Pancreas (tissue), 10 donors: ENCODE measurements around the gene TMEM184A. TPM values are rescaled to one million over a fixed set of nuclear protein-coding genes. Genes with fewer than 3 reads are reported as not detected.

Source experiments
- ATAC-seq, 4 donors: fragments of 200-7000 bp; cut with Tn5 transposase; one replicate each; pipeline versions ENCODE4 v1.8.0 to v1.9.1; 2020; ENCODE audit warnings: mild to moderate bottlenecking in 4 of 4, moderate library complexity in 4 of 4
- DNase-seq, 6 donors: peaks; one replicate each; pipeline ENCODE4 v3.0.0-alpha.2; 2020
- FAIRE-seq: peaks from 2 replicates; lab custom pipeline; 2012; peaks lifted over from hg19 to GRCh38; lab: Jason Lieb, UNC
- H3K27ac ChIP-seq, 4 donors: fragments of 200-600 bp; sonication (generic); 1 replicate in 3 of 4; 2 replicates in 1 of 4; pipeline versions ENCODE4 v1.5.0 to v1.8.0; 2020
- H3K27me3 ChIP-seq, 4 donors: fragments of 200-600 bp; one replicate each; pipeline ENCODE4 v1.8.0; 2021
- H3K36me3 ChIP-seq, 3 donors: fragments of 200-600 bp; sonication (generic) in 1 of 3; one replicate each; pipeline versions ENCODE4 v1.5.0 to v1.8.0; 2020 to 2021
- H3K4me1 ChIP-seq, 3 donors: fragments of 200-600 bp; one replicate each; pipeline ENCODE4 v1.8.0; 2021
- H3K4me3 ChIP-seq, 4 donors: fragments of 200-600 bp; sonication (generic) in 2 of 4; one replicate each; pipeline versions ENCODE4 v1.5.0 to v1.8.0; 2020 to 2021
- H3K9me3 ChIP-seq, 4 donors: fragments of 200-600 bp; one replicate each; pipeline ENCODE4 v1.8.0; 2021
- WGBS, 2 donors: extraction: QIAGEN DNeasy Blood & Tissue Kit; methylation state at CpG; one replicate each; pipeline ENCODE4 v1.1.7; 2013; 5-methylcytosine and 5-hydroxymethylcytosine counted together
- intact Hi-C, 3 donors: fragments of 100-400 bp; cut with DNase I; formaldehyde crosslinking; loops; one replicate each; pipeline versions ENCODE4 v1.11.1 to v1.14.2; 2022
- polyA plus RNA-seq, 2 donors: library from polyadenylated mRNA; stranded (reverse); fragments of 200-250 nt; gene quantifications; one replicate each; pipeline ENCODE4 v1.2.3, GENCODE V29; 2013
- total RNA-seq, 6 donors: library from RNA; stranded (reverse); fragmentation: NEBNext Ultra II Directional in 4 of 6; extraction: Animal tissue kit (Norgen Biotek cat#: 25700) in 4 of 6; gene quantifications; one replicate each; pipeline versions ENCODE4 v1.2.1 to v1.2.4, GENCODE V29; 2021 to 2023
- TF ChIP-seq, protein P1 (sequence below), 4 donors: fragments of 200-600 bp; sonication (generic) in 3 of 4; IDR thresholded peaks; one replicate each; pipeline versions ENCODE4 v1.5.0 to v1.8.0; 2021; ENCODE audit warnings: antibody characterized with exemption in 4 of 4
- donor health status: healthy with polysubstance abuse.
- donor health status: DM: no; HTN: no; CAD: no; lungs with moderate emphysema.
- donor health status: DM: no; HTN: no; CAD: no.
- donor health status: control.
- donor health status: control.
- donor health status: Bipolar disorder and iron deficiency.
- donor health status: DM: yes; HTN: yes; CAD: no.
- donor health status: DM: no; HTN: no; CAD: no.
- donor health status: DM: no; HTN: no; CAD: no.
- donor health status: DM: yes; HTN: yes; CAD: no.

TMEM184A gene
- total and polyA plus RNA-seq, 8 donors = 15.2 to 58.9 (median 25.4) TPM

- Histone ChIP-seq H3K4me1 (peaks cover 5 to 12% (median 12%) of the 10 kb centered on the region in 3 donors), H3K4me3 (no peak overlapping the region), H3K27ac (no peak overlapping the region), H3K36me3 (peaks cover 0 to 36% (median 0%) of the 10 kb centered on the region in 3 donors), H3K9me3 (no peaks in the 10 kb centered on the region), H3K27me3 (no peaks in the 10 kb centered on the region)
- DNase-seq (peak in 4 of 6 donors; percentile 33 to 77 (median 50)), FAIRE-seq (no peak), ATAC-seq (no peak)
- intact Hi-C loops = no loop called here
- 90% methylated on average over 32 to 41 of the region's 41 CpGs for WGBS, 2 donors
- TF ChIP-seq, protein P1, sequence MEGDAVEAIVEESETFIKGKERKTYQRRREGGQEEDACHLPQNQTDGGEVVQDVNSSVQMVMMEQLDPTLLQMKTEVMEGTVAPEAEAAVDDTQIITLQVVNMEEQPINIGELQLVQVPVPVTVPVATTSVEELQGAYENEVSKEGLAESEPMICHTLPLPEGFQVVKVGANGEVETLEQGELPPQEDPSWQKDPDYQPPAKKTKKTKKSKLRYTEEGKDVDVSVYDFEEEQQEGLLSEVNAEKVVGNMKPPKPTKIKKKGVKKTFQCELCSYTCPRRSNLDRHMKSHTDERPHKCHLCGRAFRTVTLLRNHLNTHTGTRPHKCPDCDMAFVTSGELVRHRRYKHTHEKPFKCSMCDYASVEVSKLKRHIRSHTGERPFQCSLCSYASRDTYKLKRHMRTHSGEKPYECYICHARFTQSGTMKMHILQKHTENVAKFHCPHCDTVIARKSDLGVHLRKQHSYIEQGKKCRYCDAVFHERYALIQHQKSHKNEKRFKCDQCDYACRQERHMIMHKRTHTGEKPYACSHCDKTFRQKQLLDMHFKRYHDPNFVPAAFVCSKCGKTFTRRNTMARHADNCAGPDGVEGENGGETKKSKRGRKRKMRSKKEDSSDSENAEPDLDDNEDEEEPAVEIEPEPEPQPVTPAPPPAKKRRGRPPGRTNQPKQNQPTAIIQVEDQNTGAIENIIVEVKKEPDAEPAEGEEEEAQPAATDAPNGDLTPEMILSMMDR (IDR thresholded peaks at IDR 0.05) = no peak
Observed at GRCh38 chr7:1546909-1547776, 8.9 kb downstream of the TMEM184A start.

DNA sequence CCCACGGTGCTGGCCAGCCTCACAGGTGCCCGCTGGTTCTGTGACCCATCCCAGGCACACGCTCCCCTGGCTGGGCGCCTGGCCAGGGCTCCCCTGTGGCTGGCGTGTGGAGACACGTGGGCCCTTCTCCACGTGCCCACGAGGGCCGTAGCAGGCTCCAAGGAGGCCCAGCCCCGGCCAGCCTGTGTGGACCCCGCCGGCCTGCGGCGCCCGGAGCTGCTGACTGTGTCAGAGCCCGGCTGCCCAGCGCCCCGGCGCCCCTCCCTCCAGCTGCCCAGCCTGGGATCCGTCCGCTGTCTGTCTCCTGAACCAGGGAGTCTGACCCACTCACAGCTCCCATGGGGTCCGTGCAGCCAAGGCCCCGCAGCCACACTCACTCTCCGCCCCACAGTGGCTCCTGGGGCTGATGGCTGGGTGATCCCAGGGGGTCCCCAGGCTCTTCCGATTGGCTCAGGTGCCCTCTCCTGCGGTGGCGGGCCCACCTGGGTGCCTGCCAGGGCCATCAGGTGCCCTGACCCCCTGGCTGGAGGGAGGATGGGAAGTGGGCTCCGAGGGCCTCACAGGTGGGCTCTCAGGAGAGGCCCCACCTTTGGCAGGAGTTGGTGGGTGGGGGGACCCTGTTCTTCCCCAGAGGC, 9.6 kb downstream of the TMEM184A start:
- ATAC-seq = peak in 3 of 4 donors; percentile 8 to 55 (median 19)
- Histone ChIP-seq H3K4me1 (peaks cover 5 to 12% (median 12%) of the 10 kb centered on the region in 3 donors), H3K9me3 (no peaks in the 10 kb centered on the region), H3K4me3 (no peak overlapping the region), H3K36me3 (peaks cover 0 to 43% (median 5%) of the 10 kb centered on the region in 3 donors), H3K27me3 (no peaks in the 10 kb centered on the region), H3K27ac (peak overlapping the region; percentile 46 to 61 (median 52))
- DNase-seq = peak in 5 of 6 donors; percentile 48 to 88 (median 65)
- no peak for FAIRE-seq
- TF ChIP-seq, protein P1 (IDR thresholded peaks at IDR 0.05) = no peak
- intact Hi-C loops = no loop called here
- 70 to 71% methylated on average over 28 of the region's 28 CpGs for WGBS, 2 donors

GRCh38 chr7:1545417-1546246, 10.4 kb downstream of the TMEM184A start:
- intact Hi-C loops = no loop called here
- no peaks in the 10 kb centered on the region for H3K27me3 ChIP-seq
- peak in 5 of 6 donors; percentile 35 to 85 (median 64) for DNase-seq
- WGBS, 2 donors = 58% methylated on average over 40 of the region's 40 CpGs
- no peaks in the 10 kb centered on the region for H3K9me3 ChIP-seq
- no peak overlapping the region for H3K4me3 ChIP-seq
- H3K36me3 ChIP-seq = peaks cover 2 to 51% (median 9%) of the 10 kb centered on the region in 3 donors
- no peak for FAIRE-seq
- TF ChIP-seq, protein P1 (IDR thresholded peaks at IDR 0.05) = no peak
- ATAC-seq = peak; percentile 8 to 42 (median 12)
- H3K27ac ChIP-seq = peak overlapping the region; percentile 46 to 61 (median 52)
- H3K4me1 ChIP-seq = peaks cover 5 to 12% (median 12%) of the 10 kb centered on the region in 3 donors

GRCh38 chr7:1544896-1545416, 11.0 kb downstream of the TMEM184A start:
- Histone ChIP-seq H3K4me1 (peaks cover 5 to 12% (median 12%) of the 10 kb centered on the region in 3 donors), H3K27ac (peak overlapping the region in 1 of 4 donors; percentile 13), H3K9me3 (no peaks in the 10 kb centered on the region), H3K36me3 (peaks cover 8 to 51% (median 16%) of the 10 kb centered on the region in 3 donors), H3K4me3 (no peak overlapping the region), H3K27me3 (no peaks in the 10 kb centered on the region)
- peak in 3 of 4 donors; percentile 1 to 9 (median 2) for ATAC-seq
- TF ChIP-seq, protein P1 (IDR thresholded peaks at IDR 0.05) = no peak
- DNase-seq = peak in 2 of 6 donors; percentile 51 to 64
- intact Hi-C loops = no loop called here
- 80% methylated on average over 16 of the region's 16 CpGs for WGBS, 2 donors
- FAIRE-seq = no peak
